ENCODE data around the gene RALY.

DNA sequence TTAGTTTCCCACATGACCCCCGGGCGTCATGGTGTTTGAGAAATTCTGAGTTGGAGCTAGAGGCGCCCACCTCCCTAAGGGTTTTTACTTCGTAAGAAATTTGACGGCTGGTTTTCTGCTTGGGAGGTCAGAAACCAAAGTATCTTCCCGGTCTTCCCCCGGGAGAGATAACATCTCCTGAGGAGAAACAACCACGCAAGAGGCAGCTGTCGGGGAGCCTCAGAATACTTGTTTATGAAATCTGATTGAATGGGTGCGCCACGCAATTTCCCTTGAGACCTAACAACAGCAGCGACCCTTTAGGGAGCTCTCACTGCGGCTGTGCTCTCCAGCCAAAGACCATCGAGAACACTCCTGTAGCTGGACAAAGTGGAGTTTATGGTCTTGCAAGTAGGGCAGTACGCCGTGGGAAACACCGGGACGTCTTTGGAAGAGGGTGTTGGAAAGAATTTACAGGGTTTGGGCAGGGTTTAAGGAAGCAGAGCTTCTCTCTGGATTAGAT is 118.9 kb downstream of the RALY start:
- no peak for TF ChIP-seq ETV6 (conservative IDR thresholded peaks at IDR 0.05 in 1 of 2, IDR thresholded peaks at IDR 0.05 in 1 of 2; ENCODE audit: borderline replicate concordance in 1 of 2, low read depth in 1 of 2)
- no peak for TF ChIP-seq CEBPB (IDR thresholded peaks at IDR 0.05; ENCODE audit: borderline replicate concordance in 1 of 2, low read depth in 2 of 2, low read length in 2 of 2)
- TF ChIP-seq CBX3 (IDR thresholded peaks at IDR 0.05; ENCODE audit: borderline replicate concordance, low read depth), result no peak
- TF ChIP-seq, protein P1, sequence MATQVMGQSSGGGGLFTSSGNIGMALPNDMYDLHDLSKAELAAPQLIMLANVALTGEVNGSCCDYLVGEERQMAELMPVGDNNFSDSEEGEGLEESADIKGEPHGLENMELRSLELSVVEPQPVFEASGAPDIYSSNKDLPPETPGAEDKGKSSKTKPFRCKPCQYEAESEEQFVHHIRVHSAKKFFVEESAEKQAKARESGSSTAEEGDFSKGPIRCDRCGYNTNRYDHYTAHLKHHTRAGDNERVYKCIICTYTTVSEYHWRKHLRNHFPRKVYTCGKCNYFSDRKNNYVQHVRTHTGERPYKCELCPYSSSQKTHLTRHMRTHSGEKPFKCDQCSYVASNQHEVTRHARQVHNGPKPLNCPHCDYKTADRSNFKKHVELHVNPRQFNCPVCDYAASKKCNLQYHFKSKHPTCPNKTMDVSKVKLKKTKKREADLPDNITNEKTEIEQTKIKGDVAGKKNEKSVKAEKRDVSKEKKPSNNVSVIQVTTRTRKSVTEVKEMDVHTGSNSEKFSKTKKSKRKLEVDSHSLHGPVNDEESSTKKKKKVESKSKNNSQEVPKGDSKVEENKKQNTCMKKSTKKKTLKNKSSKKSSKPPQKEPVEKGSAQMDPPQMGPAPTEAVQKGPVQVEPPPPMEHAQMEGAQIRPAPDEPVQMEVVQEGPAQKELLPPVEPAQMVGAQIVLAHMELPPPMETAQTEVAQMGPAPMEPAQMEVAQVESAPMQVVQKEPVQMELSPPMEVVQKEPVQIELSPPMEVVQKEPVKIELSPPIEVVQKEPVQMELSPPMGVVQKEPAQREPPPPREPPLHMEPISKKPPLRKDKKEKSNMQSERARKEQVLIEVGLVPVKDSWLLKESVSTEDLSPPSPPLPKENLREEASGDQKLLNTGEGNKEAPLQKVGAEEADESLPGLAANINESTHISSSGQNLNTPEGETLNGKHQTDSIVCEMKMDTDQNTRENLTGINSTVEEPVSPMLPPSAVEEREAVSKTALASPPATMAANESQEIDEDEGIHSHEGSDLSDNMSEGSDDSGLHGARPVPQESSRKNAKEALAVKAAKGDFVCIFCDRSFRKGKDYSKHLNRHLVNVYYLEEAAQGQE (IDR thresholded peaks at IDR 0.05; ENCODE audit: low read depth, low read length), result no peak
- TF ChIP-seq BMI1 (IDR thresholded peaks at IDR 0.05; ENCODE audit: borderline replicate concordance), result no peak
- TF ChIP-seq BRCA1 (IDR thresholded peaks at IDR 0.05; ENCODE audit: low read depth, low read length), result no peak
- no peak for TF ChIP-seq BCL11A (IDR thresholded peaks at IDR 0.05; ENCODE audit: low read depth, low read length)
- no peak for TF ChIP-seq MAX (IDR thresholded peaks at IDR 0.05; ENCODE audit: low read depth, low read length)

All from GM12878 (cell line).